Measurements from ENCODE around the gene NBEAL2.

DNA sequence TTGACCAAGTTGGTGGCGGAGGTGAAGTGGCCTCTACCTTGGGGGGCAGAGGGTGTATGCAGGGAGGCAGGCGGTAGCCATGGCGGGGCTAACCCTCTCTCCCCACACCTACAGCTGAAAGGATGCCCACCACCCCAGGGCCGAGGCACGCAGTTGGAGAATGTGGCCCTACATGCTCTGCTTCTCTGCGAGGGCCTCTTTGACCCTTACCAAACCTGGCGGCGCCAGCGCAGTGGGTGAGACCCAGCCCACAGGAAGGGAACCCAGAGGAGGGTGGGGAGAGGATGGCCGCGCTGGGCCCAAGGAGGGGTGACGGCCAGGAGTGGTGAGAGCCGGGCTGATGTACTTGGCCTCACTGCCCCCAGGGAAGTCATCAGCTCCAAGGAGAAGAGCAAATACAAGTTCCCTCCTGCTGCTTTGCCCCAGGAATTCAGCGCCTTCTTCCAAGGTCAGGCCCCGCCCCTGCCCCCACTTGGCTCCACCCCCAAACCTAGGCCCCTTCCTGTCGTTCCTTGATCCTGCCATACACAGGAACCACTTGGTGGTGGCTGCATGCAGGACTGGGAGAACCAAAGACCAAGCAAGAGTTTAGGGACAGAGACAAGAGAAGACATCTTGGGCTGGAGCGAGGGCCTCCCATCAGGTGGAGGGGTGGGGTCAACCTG, 9.8 kb downstream of the NBEAL2 start:
- TF ChIP-seq, protein P1, sequence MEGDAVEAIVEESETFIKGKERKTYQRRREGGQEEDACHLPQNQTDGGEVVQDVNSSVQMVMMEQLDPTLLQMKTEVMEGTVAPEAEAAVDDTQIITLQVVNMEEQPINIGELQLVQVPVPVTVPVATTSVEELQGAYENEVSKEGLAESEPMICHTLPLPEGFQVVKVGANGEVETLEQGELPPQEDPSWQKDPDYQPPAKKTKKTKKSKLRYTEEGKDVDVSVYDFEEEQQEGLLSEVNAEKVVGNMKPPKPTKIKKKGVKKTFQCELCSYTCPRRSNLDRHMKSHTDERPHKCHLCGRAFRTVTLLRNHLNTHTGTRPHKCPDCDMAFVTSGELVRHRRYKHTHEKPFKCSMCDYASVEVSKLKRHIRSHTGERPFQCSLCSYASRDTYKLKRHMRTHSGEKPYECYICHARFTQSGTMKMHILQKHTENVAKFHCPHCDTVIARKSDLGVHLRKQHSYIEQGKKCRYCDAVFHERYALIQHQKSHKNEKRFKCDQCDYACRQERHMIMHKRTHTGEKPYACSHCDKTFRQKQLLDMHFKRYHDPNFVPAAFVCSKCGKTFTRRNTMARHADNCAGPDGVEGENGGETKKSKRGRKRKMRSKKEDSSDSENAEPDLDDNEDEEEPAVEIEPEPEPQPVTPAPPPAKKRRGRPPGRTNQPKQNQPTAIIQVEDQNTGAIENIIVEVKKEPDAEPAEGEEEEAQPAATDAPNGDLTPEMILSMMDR (IDR thresholded peaks at IDR 0.05), result no peak
- no peak for TF ChIP-seq POLR2A (IDR thresholded peaks at IDR 0.05)
- TF ChIP-seq POLR2AphosphoS5 (IDR thresholded peaks at IDR 0.05), result no peak
